Measurements from ENCODE around the gene EEF1E1. TPM values are rescaled to one million over a fixed set of nuclear protein-coding genes. Genes with fewer than 3 reads are reported as not detected.

The EEF1E1 gene
- total RNA-seq, 1 donor from 2014 or later: 15.5 TPM

DNA sequence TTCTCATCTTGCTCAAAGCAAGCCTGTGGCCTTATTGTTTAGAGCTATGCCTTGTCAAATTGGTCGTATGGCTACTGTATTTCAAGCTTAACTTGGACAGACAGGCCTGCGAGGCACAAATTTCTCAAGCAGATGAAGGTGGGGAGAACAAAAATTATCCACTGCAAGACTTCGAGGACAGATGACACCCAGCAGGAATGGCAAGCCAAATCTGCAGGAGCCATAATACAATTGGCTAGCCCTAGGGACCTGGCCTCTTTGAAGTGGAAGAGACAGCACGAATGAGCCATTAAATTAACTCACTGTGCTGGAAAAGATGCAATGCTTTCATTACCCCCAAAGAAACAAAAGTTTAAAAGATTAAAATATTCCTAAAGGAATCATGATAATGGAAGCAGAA lies 33.2 kb downstream of the EEF1E1 start:
- intact Hi-C loops (cut with DNase I): loop anchor here (5.0 to 10.0 kb wide), 3 partner anchors 113 to 804 kb away; partner anchors contain the start of gene SSR1
- no peak for DNase-seq (ENCODE audit: low spot score in 2 of 2)
- Histone ChIP-seq H3K36me3 (no peaks in the 10 kb centered on the region), H3K27me3 (no peaks in the 10 kb centered on the region), H3K4me3 (no peak overlapping the region), H3K4me1 (peaks cover 0 to 15% of the 10 kb centered on the region in 2 donors), H3K27ac (peak overlapping the region; percentile 47 to 66), H3K9me3 (no peaks in the 10 kb centered on the region)
- TF ChIP-seq, protein P1, sequence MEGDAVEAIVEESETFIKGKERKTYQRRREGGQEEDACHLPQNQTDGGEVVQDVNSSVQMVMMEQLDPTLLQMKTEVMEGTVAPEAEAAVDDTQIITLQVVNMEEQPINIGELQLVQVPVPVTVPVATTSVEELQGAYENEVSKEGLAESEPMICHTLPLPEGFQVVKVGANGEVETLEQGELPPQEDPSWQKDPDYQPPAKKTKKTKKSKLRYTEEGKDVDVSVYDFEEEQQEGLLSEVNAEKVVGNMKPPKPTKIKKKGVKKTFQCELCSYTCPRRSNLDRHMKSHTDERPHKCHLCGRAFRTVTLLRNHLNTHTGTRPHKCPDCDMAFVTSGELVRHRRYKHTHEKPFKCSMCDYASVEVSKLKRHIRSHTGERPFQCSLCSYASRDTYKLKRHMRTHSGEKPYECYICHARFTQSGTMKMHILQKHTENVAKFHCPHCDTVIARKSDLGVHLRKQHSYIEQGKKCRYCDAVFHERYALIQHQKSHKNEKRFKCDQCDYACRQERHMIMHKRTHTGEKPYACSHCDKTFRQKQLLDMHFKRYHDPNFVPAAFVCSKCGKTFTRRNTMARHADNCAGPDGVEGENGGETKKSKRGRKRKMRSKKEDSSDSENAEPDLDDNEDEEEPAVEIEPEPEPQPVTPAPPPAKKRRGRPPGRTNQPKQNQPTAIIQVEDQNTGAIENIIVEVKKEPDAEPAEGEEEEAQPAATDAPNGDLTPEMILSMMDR (IDR thresholded peaks at IDR 0.05): no peak

DNA sequence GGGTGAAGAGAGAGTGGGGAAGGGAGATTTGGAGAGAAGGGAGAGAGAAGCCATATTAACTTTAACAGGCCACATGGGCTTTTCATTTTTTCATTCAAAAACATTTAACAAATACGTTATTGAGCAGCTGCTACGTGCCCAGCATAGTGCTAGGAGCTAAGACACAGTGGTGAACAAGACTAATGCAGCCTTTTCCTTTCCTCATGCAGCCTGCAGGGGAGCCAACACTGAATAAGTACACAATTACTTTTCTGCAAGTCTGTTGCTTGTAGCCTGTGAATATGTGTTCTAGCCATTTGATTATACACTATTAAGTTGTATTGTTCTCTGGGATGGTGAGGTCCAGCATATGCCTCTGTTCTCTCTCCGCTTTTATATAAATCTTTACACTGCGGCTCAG lies 36.2 kb downstream of the EEF1E1 start:
- no peak for DNase-seq (ENCODE audit: low spot score in 2 of 2)
- intact Hi-C loops (cut with DNase I): loop anchor here (5.0 to 10.0 kb wide), 3 partner anchors 116 to 801 kb away; partner anchors contain the start of gene SSR1
- TF ChIP-seq, protein P1 (IDR thresholded peaks at IDR 0.05): no peak
- Histone ChIP-seq H3K4me1 (peaks cover 0 to 10% of the 10 kb centered on the region in 2 donors), H3K36me3 (peaks cover 0 to 5% of the 10 kb centered on the region in 2 donors), H3K27ac (no peak overlapping the region), H3K9me3 (no peaks in the 10 kb centered on the region), H3K4me3 (no peak overlapping the region), H3K27me3 (no peaks in the 10 kb centered on the region)

DNA sequence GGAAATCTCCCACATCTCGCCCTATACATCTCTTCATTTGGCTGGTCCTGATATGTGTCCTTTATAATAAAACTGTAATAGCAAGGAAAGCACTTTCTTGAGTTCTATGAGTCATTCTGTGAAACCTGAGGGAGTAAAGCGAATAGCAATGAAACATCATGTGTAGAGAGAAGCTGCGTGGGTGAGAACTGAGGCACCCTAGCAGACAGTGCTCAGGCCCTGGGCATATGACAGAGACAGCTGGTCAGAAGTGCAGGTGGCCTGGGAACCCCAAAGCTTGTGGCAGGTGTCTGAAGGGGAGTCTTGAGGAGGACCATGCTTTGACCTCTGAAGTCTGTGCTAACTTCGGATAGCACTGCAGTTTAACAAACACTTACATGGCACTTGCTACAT lies 36.8 kb downstream of the EEF1E1 start:
- Histone ChIP-seq H3K4me3 (no peak overlapping the region), H3K9me3 (no peaks in the 10 kb centered on the region), H3K4me1 (peaks cover 0 to 10% of the 10 kb centered on the region in 2 donors), H3K36me3 (peaks cover under 1 to 5% of the 10 kb centered on the region in 2 donors), H3K27me3 (no peaks in the 10 kb centered on the region), H3K27ac (no peak overlapping the region)
- intact Hi-C loops (cut with DNase I): loop anchor here (5.0 to 10.0 kb wide), 3 partner anchors 117 to 801 kb away; partner anchors contain the start of gene SSR1
- TF ChIP-seq, protein P1 (IDR thresholded peaks at IDR 0.05): no peak
- DNase-seq (ENCODE audit: low spot score in 2 of 2): no peak

DNA sequence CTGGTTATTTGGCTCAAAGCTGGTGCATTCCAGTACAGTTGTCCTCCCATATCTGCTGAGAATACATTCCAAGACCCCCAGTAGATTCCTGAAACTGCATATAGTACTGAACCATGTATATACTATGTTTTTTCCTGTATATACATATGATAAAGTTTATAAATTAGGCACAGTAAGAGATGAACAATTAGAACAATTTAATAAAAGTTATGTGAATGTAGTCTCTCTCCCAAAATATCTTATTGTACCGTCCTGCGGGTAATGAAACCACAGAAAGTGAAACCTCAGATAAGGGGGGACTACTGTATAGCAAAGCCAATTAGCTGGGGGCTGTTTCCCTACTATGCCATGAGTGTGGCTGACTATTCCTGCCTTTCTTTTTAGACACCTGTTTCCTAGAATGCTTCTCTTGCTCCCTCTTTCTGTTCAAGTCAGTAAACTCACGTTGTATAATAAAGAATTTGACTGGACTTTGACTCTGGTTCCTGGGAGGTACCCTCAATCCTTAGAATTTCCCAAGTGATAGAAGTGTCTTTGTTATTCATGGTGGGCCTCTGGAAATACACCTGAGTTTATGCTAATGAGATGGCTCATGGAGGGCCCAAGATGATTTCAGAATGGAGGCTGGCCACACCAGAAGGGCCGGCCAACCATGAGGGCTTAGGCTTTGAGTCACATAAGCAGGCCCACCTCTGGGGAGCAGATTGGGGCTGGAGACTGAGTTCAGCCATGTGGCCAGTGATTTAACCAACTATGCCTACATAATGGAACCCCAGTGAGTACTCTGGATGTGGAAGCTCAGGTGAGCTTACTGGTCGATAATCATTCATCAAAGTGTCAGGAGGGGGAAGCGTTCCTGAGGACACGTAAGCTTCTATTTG lies 37.5 kb downstream of the EEF1E1 start:
- Histone ChIP-seq H3K27ac (peak overlapping the region; percentile 87 to 92), H3K4me1 (peaks cover 0 to 8% of the 10 kb centered on the region in 2 donors), H3K4me3 (peak overlapping the region; percentile 84 to 85), H3K27me3 (no peaks in the 10 kb centered on the region), H3K9me3 (no peaks in the 10 kb centered on the region), H3K36me3 (peaks cover 5 to 6% of the 10 kb centered on the region in 2 donors)
- intact Hi-C loops (cut with DNase I): loop anchor here (1.0 to 10.0 kb wide), 7 partner anchors 18 to 800 kb away; partner anchors contain the start of genes BMP6, EEF1E1, SSR1 and TXNDC5
- TF ChIP-seq, protein P1 (IDR thresholded peaks at IDR 0.05): no peak
- no peak for DNase-seq (ENCODE audit: low spot score in 2 of 2)

DNA sequence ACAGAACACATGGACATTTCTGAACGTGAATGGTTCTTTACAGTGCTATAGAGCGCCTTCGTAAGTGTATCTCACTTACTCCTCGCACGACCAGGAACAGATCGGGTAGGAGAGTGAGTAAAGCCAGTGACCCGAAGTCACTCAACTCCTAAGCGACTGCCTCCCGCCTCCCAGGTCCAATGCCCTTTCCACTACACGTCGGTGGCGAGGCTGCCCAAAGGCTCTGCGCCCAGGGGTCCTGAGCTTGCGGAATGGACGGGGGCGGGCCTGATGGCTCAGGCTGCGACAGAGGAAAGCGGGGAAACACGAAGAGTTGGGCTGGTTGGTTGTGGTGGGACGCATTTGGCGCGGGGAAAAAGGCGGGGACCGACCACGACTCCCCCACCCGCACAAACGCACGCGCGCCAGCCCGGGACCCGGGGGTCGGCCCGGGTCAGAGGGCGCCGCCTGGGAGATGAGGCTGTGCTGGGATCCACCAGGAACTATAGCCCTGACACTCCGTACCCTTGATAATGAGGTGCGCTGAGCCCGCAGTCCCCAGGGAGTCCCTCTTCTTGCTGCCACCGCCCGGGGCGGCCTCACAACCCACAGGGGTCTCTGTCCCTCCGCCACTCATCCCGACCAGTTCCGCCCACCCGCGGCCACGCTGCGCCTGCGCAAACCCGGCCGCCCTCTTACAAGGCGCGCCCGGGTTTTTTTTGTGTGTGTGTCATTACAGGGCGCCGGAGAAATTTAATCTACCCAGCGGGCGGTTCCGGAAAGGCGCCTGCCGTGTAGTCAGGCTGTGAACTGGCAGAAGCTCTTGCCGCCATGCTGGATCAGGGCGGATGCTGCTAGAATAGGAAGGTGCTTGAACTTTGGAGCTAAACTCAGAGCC lies 38.3 kb downstream of the EEF1E1 start, which contains the start of gene BLOC1S5:
TSS of gene BLOC1S5 (minus strand) at position 629 of the 877 bp plus-strand sequence. CDS start at position 616, 13 bp downstream.
- H3K9me3 ChIP-seq: no peaks in the 10 kb centered on the region
- peaks cover 5 to 6% of the 10 kb centered on the region in 2 donors for H3K36me3 ChIP-seq
- H3K4me3 ChIP-seq: peak within 1 kb of the TSS; percentile 84 to 85
- peak within 1 kb of the TSS; percentile 87 to 92 for H3K27ac ChIP-seq
- no peaks in the 10 kb centered on the region for H3K27me3 ChIP-seq
- TF ChIP-seq, protein P1 (IDR thresholded peaks at IDR 0.05): peak in 2 of 3 experiments; percentile 6 to 17
- intact Hi-C loops (cut with DNase I): loop anchor here (1.0 to 10.0 kb wide), 6 partner anchors 19 to 799 kb away; partner anchors contain the start of genes BMP6, EEF1E1, SSR1 and TXNDC5
- peak; percentile 91 to 99 for DNase-seq (ENCODE audit: low spot score in 2 of 2)
- peaks cover 0 to 4% of the 10 kb centered on the region in 2 donors for H3K4me1 ChIP-seq

Data from ascending aorta (tissue), 2 donors.